ENCODE data around the gene LENEP. TPM values are rescaled to one million over a fixed set of nuclear protein-coding genes. Genes with fewer than 3 reads are reported as not detected.
A peak's percentile ranks its signal among the peaks of the same experiment; 100 is the strongest.

The LENEP gene
- total and polyA plus RNA-seq, 7 experiments from 2014 or later = 1.4 to 3.2 (median 2.6) TPM; not detected in 4

DNA sequence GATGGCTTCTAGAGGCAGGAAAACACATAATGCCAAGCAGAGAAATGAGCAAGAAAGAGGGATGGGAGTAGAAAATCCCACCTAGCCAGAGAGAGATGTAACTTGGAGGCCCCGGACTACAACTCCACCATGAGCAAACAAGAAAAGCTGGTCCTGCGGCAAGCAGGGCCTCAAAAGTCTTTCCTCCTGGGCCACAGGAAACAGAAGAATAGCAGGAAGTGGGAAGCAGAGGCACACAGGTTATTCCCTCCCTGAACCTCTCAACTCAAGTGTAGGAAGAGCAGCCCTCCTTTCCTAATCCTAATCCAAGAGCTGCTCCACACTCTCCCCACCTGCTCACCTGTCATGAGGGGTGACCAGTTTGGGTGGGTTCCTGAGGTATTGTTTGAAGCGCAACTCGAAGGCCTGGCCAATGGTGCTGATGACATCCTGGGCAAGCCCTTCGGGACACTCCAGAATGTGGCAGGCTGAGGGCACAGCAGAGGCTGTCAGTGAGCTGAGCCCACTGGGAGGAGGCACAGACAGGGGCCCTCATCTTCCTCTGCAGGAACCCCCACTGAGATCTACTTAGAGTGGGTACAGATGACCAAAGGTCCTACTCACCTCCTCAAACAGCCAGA, 25.9 kb upstream of the LENEP start:
- H3K9me3 ChIP-seq (ENCODE audit: control insufficient read depth in 2 of 3, low read length in 3 of 3) = no peaks in the 10 kb centered on the region
- CTCF ChIA-PET = interaction anchor here (7.6 kb wide), 1 partner anchor 50 kb away, joined by 72 read pairs; no protein-coding TSS in a partner anchor
- POLR2A ChIA-PET = interaction anchor here (1.1 to 13.7 kb wide), 4 partner anchors 7 to 49 kb away, joined by 3 to 160 read pairs (median 12); partner anchors contain the start of genes CKS1B, LENEP and SHC1
- H3K9me3 Mint-ChIP-seq = peaks cover 0 to 2% (median 0%) of the 10 kb centered on the region in 11 donors
- H3K27ac Mint-ChIP-seq = peak overlapping the region in 6 of 9 donors; percentile 13 to 58 (median 32)
- intact Hi-C loops (cut with micrococcal nuclease) = no loop called here
- H3K27me3 Mint-ChIP-seq = no peaks in the 10 kb centered on the region
- H3K36me3 Mint-ChIP-seq = peaks cover 0 to 22% (median 3%) of the 10 kb centered on the region in 5 donors
- DNase-seq (no peak), ATAC-seq (no peak)
- peaks cover 26 to 59% (median 42%) of the 10 kb centered on the region in 7 donors for H3K4me1 Mint-ChIP-seq
- H3K36me3 ChIP-seq (ENCODE audit: control insufficient read depth in 2 of 3, insufficient read depth in 3 of 3, low read length in 3 of 3) = peaks cover 16 to 79% (median 19%) of the 10 kb centered on the region in 3 experiments
- H3K27me3 ChIP-seq (ENCODE audit: control insufficient read depth in 2 of 2, insufficient read depth in 2 of 2, low read length in 2 of 2) = no peaks in the 10 kb centered on the region
- no peak overlapping the region for H3K4me3 Mint-ChIP-seq
- H3K27ac ChIP-seq (ENCODE audit: low read depth, low read length) = no peak overlapping the region
- peaks cover 13 to 29% of the 10 kb centered on the region in 2 donors for H3K4me1 ChIP-seq (ENCODE audit: control insufficient read depth in 2 of 2, insufficient read depth in 2 of 2, low read length in 2 of 2)
- H3K4me3 ChIP-seq (ENCODE audit: low read length) = no peak overlapping the region

- peaks cover 13 to 75% (median 19%) of the 10 kb centered on the region in 3 experiments for H3K36me3 ChIP-seq (ENCODE audit: control insufficient read depth in 2 of 3, insufficient read depth in 3 of 3, low read length in 3 of 3)
- peaks cover 0 to 18% (median 2%) of the 10 kb centered on the region in 5 donors for H3K36me3 Mint-ChIP-seq
These were observed 24.7 kb upstream of the LENEP start for GRCh38 chr1:154968731-154969130.

DNA sequence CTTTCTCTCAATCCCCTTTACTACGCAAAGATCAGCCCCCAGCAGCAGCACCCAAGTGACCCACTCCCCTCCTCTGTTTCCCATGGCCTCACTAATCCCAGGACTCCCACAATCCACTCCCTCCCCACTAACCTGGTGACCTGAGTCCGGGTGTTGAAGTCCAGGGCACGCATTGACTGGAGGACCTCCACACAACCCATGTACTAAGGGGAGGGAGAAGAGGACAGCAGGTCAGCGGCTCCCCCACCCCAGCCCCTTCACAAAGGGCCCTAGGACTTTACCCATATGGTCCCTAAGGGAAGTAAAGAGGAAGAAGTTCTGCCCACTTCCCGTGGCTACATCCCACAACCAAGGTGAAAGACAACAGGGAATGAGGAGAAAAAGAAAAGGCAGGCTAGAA, 24.1 kb upstream of the LENEP start:
- intact Hi-C loops (cut with micrococcal nuclease) = no loop called here
- H3K36me3 Mint-ChIP-seq = peaks cover 0 to 15% (median 0%) of the 10 kb centered on the region in 5 donors
- POLR2A ChIA-PET = interaction anchor here (11.7 kb wide), 1 partner anchor 9 kb away, joined by 160 read pairs; the partner anchor contains the start of genes PBXIP1 and PYGO2

More at GRCh38 chr1:154968731-154969130, 24.7 kb upstream of the LENEP start:
- Histone ChIP-seq H3K4me1 (ENCODE audit: control insufficient read depth in 2 of 2, insufficient read depth in 2 of 2, low read length in 2 of 2) (peaks cover 20 to 26% of the 10 kb centered on the region in 2 donors), H3K4me3 (ENCODE audit: low read length) (no peak overlapping the region), H3K27me3 (ENCODE audit: control insufficient read depth in 2 of 2, insufficient read depth in 2 of 2, low read length in 2 of 2) (no peaks in the 10 kb centered on the region), H3K9me3 (ENCODE audit: control insufficient read depth in 2 of 3, low read length in 3 of 3) (no peaks in the 10 kb centered on the region), H3K27ac (ENCODE audit: low read depth, low read length) (peak overlapping the region; percentile 51)
- DNase-seq (no peak), ATAC-seq (no peak)
- ChIA-PET CTCF (no interaction called here), POLR2A (interaction anchor here (11.7 kb wide), 1 partner anchor 8 kb away, joined by 160 read pairs; the partner anchor contains the start of genes PBXIP1 and PYGO2)
- intact Hi-C loops (cut with micrococcal nuclease) = no loop called here
- Mint-ChIP-seq H3K9me3 (peaks cover 0 to 2% (median 0%) of the 10 kb centered on the region in 11 donors), H3K27ac (peak overlapping the region in 8 of 9 donors; percentile 36 to 86 (median 66)), H3K4me1 (peaks cover 30 to 55% (median 37%) of the 10 kb centered on the region in 7 donors), H3K4me3 (no peak overlapping the region), H3K27me3 (no peaks in the 10 kb centered on the region)

GRCh38 chr1:154969860-154970452, 23.4 kb upstream of the LENEP start:
- DNase-seq (no peak), ATAC-seq (no peak)
- Mint-ChIP-seq H3K4me1 (peaks cover 27 to 48% (median 34%) of the 10 kb centered on the region in 7 donors), H3K27ac (peak overlapping the region in 8 of 9 donors; percentile 8 to 86 (median 67)), H3K4me3 (peak overlapping the region in 1 of 10 donors; percentile 48), H3K36me3 (peaks cover 0 to 15% (median 0%) of the 10 kb centered on the region in 5 donors), H3K9me3 (peaks cover 0 to 2% (median 0%) of the 10 kb centered on the region in 11 donors), H3K27me3 (no peaks in the 10 kb centered on the region)
- H3K27me3 ChIP-seq (ENCODE audit: control insufficient read depth in 2 of 2, insufficient read depth in 2 of 2, low read length in 2 of 2) = no peaks in the 10 kb centered on the region
- H3K9me3 ChIP-seq (ENCODE audit: control insufficient read depth in 2 of 3, low read length in 3 of 3) = no peaks in the 10 kb centered on the region
- intact Hi-C loops (cut with micrococcal nuclease) = loop anchor here in 1 of 2 donors (10.0 kb wide), 1 partner anchor 355 kb away; the partner anchor contains the start of gene RUSC1
- H3K4me3 ChIP-seq (ENCODE audit: low read length) = no peak overlapping the region
- CTCF ChIA-PET = interaction anchor here (1.1 to 10.5 kb wide), 4 partner anchors 13 to 45 kb away, joined by 3 to 94 read pairs (median 6); partner anchors contain the start of gene FLAD1
- H3K27ac ChIP-seq (ENCODE audit: low read depth, low read length) = peak overlapping the region; percentile 51
- POLR2A ChIA-PET = interaction anchor here (0.9 to 11.7 kb wide), 7 partner anchors 10 to 74 kb away, joined by 3 to 160 read pairs (median 3); partner anchors contain the start of genes FLAD1, PBXIP1 and PYGO2
- peaks cover 20 to 26% of the 10 kb centered on the region in 2 donors for H3K4me1 ChIP-seq (ENCODE audit: control insufficient read depth in 2 of 2, insufficient read depth in 2 of 2, low read length in 2 of 2)
- peaks cover 11 to 63% (median 19%) of the 10 kb centered on the region in 3 experiments for H3K36me3 ChIP-seq (ENCODE audit: control insufficient read depth in 2 of 3, insufficient read depth in 3 of 3, low read length in 3 of 3)

More for the DNA sequence above, 24.1 kb upstream of the LENEP start:
- Histone ChIP-seq H3K9me3 (ENCODE audit: control insufficient read depth in 2 of 3, low read length in 3 of 3) (no peaks in the 10 kb centered on the region), H3K27me3 (ENCODE audit: control insufficient read depth in 2 of 2, insufficient read depth in 2 of 2, low read length in 2 of 2) (no peaks in the 10 kb centered on the region), H3K4me1 (ENCODE audit: control insufficient read depth in 2 of 2, insufficient read depth in 2 of 2, low read length in 2 of 2) (peaks cover 20 to 26% of the 10 kb centered on the region in 2 donors), H3K27ac (ENCODE audit: low read depth, low read length) (peak overlapping the region; percentile 51), H3K4me3 (ENCODE audit: low read length) (no peak overlapping the region), H3K36me3 (ENCODE audit: control insufficient read depth in 2 of 3, insufficient read depth in 3 of 3, low read length in 3 of 3) (peaks cover 11 to 70% (median 19%) of the 10 kb centered on the region in 3 experiments)
- no peaks in the 10 kb centered on the region for H3K27me3 Mint-ChIP-seq
- CTCF ChIA-PET = interaction anchor here (1.1 to 1.8 kb wide), 2 partner anchors 25 to 30 kb away, joined by 3 to 6 read pairs; no protein-coding TSS in a partner anchor
- H3K4me1 Mint-ChIP-seq = peaks cover 27 to 52% (median 34%) of the 10 kb centered on the region in 7 donors
- ATAC-seq (no peak), DNase-seq (no peak)
- peak overlapping the region in 2 of 10 donors; percentile 43 to 48 for H3K4me3 Mint-ChIP-seq
- H3K27ac Mint-ChIP-seq = peak overlapping the region; percentile 8 to 86 (median 60)
- H3K9me3 Mint-ChIP-seq = peaks cover 0 to 2% (median 0%) of the 10 kb centered on the region in 11 donors

DNA sequence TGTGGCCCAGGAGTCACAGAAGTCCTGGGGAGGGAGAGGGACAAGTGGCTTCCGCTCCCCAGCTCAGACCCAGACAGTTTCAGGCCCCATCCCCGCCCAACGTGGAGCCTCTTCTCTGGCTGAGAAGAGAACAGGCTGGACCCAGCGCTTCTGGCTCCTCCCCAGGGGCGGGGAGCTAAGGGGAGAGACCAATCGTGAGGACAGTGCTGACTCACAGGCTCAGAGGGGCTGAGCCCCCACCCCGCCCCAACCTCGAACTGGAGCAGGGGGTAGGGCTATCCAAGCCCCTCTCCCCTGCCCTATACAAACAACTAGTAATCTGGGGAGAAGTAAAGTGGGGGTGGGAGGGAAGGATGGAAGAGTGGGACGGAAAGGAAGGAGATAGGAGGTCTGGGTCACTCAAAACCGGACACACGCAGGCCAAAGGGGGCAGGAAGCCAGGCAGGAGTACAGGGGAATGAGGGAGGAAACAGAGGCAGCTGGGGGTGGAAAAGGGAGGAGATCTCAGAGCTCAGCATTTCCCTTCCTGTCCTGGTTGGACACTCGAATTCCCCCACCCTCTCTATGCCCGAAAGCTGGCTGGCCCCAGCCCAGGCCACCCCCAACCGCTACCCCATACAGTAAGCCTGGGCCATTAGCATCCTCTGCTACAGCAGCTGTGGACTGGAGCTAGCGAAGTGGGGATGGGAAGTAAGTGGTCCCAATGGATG, 22.6 kb upstream of the LENEP start, which contains the start of gene SHC1:
TSS of gene SHC1 (minus strand) at position 117 of the 710 bp plus-strand sequence. CDS start 221 bp downstream, outside the sequence.
- peaks cover 11 to 54% (median 15%) of the 10 kb centered on the region in 3 experiments for H3K36me3 ChIP-seq (ENCODE audit: control insufficient read depth in 2 of 3, insufficient read depth in 3 of 3, low read length in 3 of 3)
- Mint-ChIP-seq H3K36me3 (peaks cover 0 to 15% (median 0%) of the 10 kb centered on the region in 5 donors), H3K4me3 (peak within 1 kb of the TSS; percentile 37 to 71 (median 54)), H3K9me3 (peaks cover 0 to 2% (median 0%) of the 10 kb centered on the region in 11 donors), H3K27ac (peak within 1 kb of the TSS; percentile 51 to 93 (median 82)), H3K4me1 (peaks cover 27 to 48% (median 34%) of the 10 kb centered on the region in 7 donors), H3K27me3 (no peaks in the 10 kb centered on the region)
- no peak within 1 kb of the TSS for H3K4me3 ChIP-seq (ENCODE audit: low read length)
- H3K9me3 ChIP-seq (ENCODE audit: control insufficient read depth in 2 of 3, low read length in 3 of 3) = no peaks in the 10 kb centered on the region
- POLR2A ChIA-PET = interaction anchor here (0.9 to 11.7 kb wide), 9 partner anchors 10 to 73 kb away, joined by 3 to 160 read pairs (median 4); partner anchors contain the start of genes FLAD1, PBXIP1 and PYGO2
- CTCF ChIA-PET = interaction anchor here (0.5 to 10.5 kb wide), 5 partner anchors 12 to 63 kb away, joined by 3 to 94 read pairs (median 5); partner anchors contain the start of gene FLAD1
- intact Hi-C loops (cut with micrococcal nuclease) = loop anchor here in 1 of 2 donors (10.0 kb wide), 1 partner anchor 354 kb away; the partner anchor contains the start of gene RUSC1
- H3K27me3 ChIP-seq (ENCODE audit: control insufficient read depth in 2 of 2, insufficient read depth in 2 of 2, low read length in 2 of 2) = no peaks in the 10 kb centered on the region
- H3K27ac ChIP-seq (ENCODE audit: low read depth, low read length) = peak within 1 kb of the TSS; percentile 51
- DNase-seq = peak in 1 of 9 donors; percentile 52
- ATAC-seq = no peak
- H3K4me1 ChIP-seq (ENCODE audit: control insufficient read depth in 2 of 2, insufficient read depth in 2 of 2, low read length in 2 of 2) = peaks cover 20 to 27% of the 10 kb centered on the region in 2 donors
